H1 (cell line): Measurements from ENCODE around the gene FOXP2. TPM values are rescaled to one million over a fixed set of nuclear protein-coding genes. Genes with fewer than 3 reads are reported as not detected.

Experiments used
- CREB1 ChIP-seq: IDR thresholded peaks from 2 replicates; pipeline ENCODE4 v1.6.1; 2012; ENCODE audit warnings: inconsistent platforms
- HDAC6 ChIP-seq: IDR thresholded peaks from one replicate; pipeline ENCODE4 v1.7.1; 2012; ENCODE audit warnings: low read depth, mild to moderate bottlenecking, inconsistent platforms, low read length, moderate library complexity
- PHF8 ChIP-seq: fragments of 200-600 bp; sonication (generic); conservative IDR thresholded peaks from 2 replicates; pipeline ENCODE4 v1.7.1; 2012; ENCODE audit warnings: low read depth, mild to moderate bottlenecking, inconsistent platforms, low read length, moderate library complexity
- RFX5 ChIP-seq: IDR thresholded peaks from 2 replicates; pipeline ENCODE4 v1.6.1; 2011; ENCODE audit warnings: low read depth, low read length, improper control_type of control experiment, borderline replicate concordance
- RXRA ChIP-seq: IDR thresholded peaks from 2 replicates; pipeline ENCODE4 v1.6.1; 2011; ENCODE audit warnings: low read depth, mild to moderate bottlenecking, low read length, moderate library complexity; ENCODE audit not compliant: insufficient read depth
- TBP ChIP-seq: IDR thresholded peaks from 2 replicates; pipeline ENCODE4 v1.6.1; 2011; ENCODE audit warnings: low read depth, low read length, improper control_type of control experiment
- polyA plus RNA-seq, 7 experiments: library from polyadenylated mRNA; depleted of rRNA in 3 of 7; stranded (reverse) in 5 of 7; unstranded in 2 of 7; fragments of >200 nt in 5 of 7; fragments of 200-250 nt in 2 of 7; gene quantifications; 1 replicate in 5 of 7; 2 replicates in 1 of 7; 4 replicates in 1 of 7; pipeline versions ENCODE4 v1.2.1 to v1.2.3, GENCODE V29; 2011 to 2013; ENCODE audit warnings: missing spikeins in 2 of 7, mixed read lengths in 2 of 7
- total RNA-seq: library from RNA; stranded (reverse); fragmentation: NEBNext Ultra II Directional; extraction: Animal tissue kit (Norgen Biotek cat#: 25700); gene quantifications from 2 replicates; pipeline ENCODE4 v1.2.1, GENCODE V29; 2021

FOXP2 gene
- total and polyA plus RNA-seq, 2 of the 8 experiments (the other 6 are each of a cell fraction or from before 2014, with no cell fraction given), result 0.09 to 0.43 TPM

DNA sequence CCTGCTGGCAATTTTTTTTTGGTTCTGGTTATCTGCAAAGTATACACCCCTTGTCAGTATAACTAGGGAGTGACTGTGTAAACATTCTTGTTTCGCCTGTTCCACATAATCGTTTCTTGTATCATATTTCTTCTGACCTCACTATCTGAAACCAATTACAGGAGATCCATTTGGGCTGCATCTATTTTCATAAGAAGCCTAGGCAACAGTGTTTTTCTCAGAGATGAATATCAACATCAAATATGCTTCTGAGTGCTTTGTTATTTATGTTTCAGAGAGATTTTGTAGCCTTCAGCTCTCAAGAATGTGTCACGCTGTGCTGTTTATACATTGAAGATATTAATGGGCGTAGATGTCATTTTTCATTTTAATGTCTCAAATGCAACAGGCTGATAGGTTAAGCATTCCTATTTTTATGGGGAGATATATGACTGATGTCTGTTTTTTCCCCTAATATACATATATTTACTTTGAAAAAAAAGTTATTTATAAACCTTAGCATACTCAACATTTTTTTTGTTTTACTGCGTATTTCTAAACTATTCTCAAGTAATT lies 115.5 kb downstream of the FOXP2 start (continued):
- TF ChIP-seq RXRA (no peak), TBP (no peak), CREB1 (no peak), HDAC6 (no peak), RFX5 (no peak), PHF8 (no peak)
